Natural killer cell (primary cell): ENCODE measurements around the gene MRPS33. TPM values are rescaled to one million over a fixed set of nuclear protein-coding genes. Genes with fewer than 3 reads are reported as not detected.

ENCODE experiments used
- ATAC-seq, 3 donors: fragments of 150-1000 bp in 2 of 3; fragments of 200-7000 bp in 1 of 3; cut with Tn5 transposase; 1 replicate in 1 of 3; 2 replicates in 2 of 3; pipeline ENCODE4 v1.10.0; 2021; ENCODE audit warnings: mild to moderate bottlenecking in 2 of 3, moderate library complexity in 2 of 3
- DNase-seq, 2 donors: peaks; one replicate each; pipeline versions ENCODE4 v3.0.0 to v3.0.0-alpha.2; 2013 to 2021; ENCODE audit warnings: mixed read lengths in 1 of 2
- H3K27ac ChIP-seq: one replicate; pipeline ENCODE4 v1.5.1; 2013; ENCODE audit warnings: mild to moderate bottlenecking, low read length
- H3K27me3 ChIP-seq: one replicate; pipeline ENCODE4 v1.6.1; 2013; ENCODE audit warnings: low read length; ENCODE audit not compliant: control insufficient read depth, insufficient read depth
- H3K36me3 ChIP-seq: one replicate; pipeline ENCODE4 v1.6.1; 2013; ENCODE audit warnings: low read length; ENCODE audit not compliant: control insufficient read depth, insufficient read depth
- H3K4me1 ChIP-seq: one replicate; pipeline ENCODE4 v1.6.1; 2013; ENCODE audit warnings: low read length; ENCODE audit not compliant: control insufficient read depth, insufficient read depth
- H3K4me3 ChIP-seq: one replicate; pipeline ENCODE4 v1.5.1; 2013; ENCODE audit warnings: low read length
- H3K9me3 ChIP-seq: one replicate; pipeline ENCODE4 v1.6.1; 2013; ENCODE audit warnings: low read length; ENCODE audit not compliant: control insufficient read depth, insufficient read depth
- H3K27ac Mint-ChIP-seq, 2 donors: one replicate each; pipeline ENCODE4 v1.8.0; 2022; ENCODE audit warnings: mild to moderate bottlenecking in 2 of 2, mixed read lengths in 2 of 2, moderate library complexity in 1 of 2
- H3K27me3 Mint-ChIP-seq, 2 donors: one replicate each; pipeline ENCODE4 v1.8.0; 2022; ENCODE audit warnings: low read depth in 2 of 2, mixed read lengths in 2 of 2
- H3K36me3 Mint-ChIP-seq: one replicate; pipeline ENCODE4 v1.8.0; 2022; ENCODE audit warnings: mixed read lengths
- H3K4me1 Mint-ChIP-seq, 2 donors: one replicate each; pipeline ENCODE4 v1.8.0; 2022; ENCODE audit warnings: mixed read lengths in 2 of 2
- H3K4me3 Mint-ChIP-seq: one replicate; pipeline ENCODE4 v1.8.0; 2022; ENCODE audit warnings: mild to moderate bottlenecking, moderate library complexity, mixed read lengths
- H3K9me3 Mint-ChIP-seq, 2 donors: one replicate each; pipeline ENCODE4 v1.8.0; 2022; ENCODE audit warnings: mixed read lengths in 2 of 2
- CTCF ChIP-seq: fragments of 200-600 bp; IDR thresholded peaks from one replicate; pipeline ENCODE4 v1.8.0; 2022; ENCODE audit warnings: antibody characterized with exemption
- WGBS: methylation state at CpG from one replicate; pipeline ENCODE4 v1.1.7; 2013; ENCODE audit warnings: missing lambda C conversion rate; ENCODE audit not compliant: insufficient coverage; 5-methylcytosine and 5-hydroxymethylcytosine counted together
- intact Hi-C: fragments of 100-400 bp; cut with micrococcal nuclease; formaldehyde crosslinking; loops from one replicate; pipeline ENCODE4 v1.14.2; 2022
- total RNA-seq, 4 donors: library from RNA; stranded (reverse); fragments of 120-200 nt in 1 of 4; gene quantifications; one replicate each; pipeline versions ENCODE4 v1.2.3 to v1.2.4, GENCODE V29; 2013 to 2022

The MRPS33 gene
- total RNA-seq, 3 donors from 2014 or later (not counting 1 experiment from before 2014, with no cell fraction given) = 12.8 to 14.1 (median 13.7) TPM

- intact Hi-C loops = loop anchor here (2.0 kb wide), 1 partner anchor 59 kb away; the partner anchor contains the start of gene BRAF
- Mint-ChIP-seq H3K4me1 (peaks cover 18 to 24% of the 10 kb centered on the region in 2 donors), H3K27ac (no peak overlapping the region), H3K27me3 (no peaks in the 10 kb centered on the region), H3K9me3 (no peaks in the 10 kb centered on the region), H3K36me3 (no peaks in the 10 kb centered on the region), H3K4me3 (no peak overlapping the region)
- Histone ChIP-seq H3K27me3 (no peaks in the 10 kb centered on the region), H3K36me3 (no peaks in the 10 kb centered on the region), H3K9me3 (peaks cover 7% of the 10 kb centered on the region), H3K4me1 (peaks cover 4% of the 10 kb centered on the region), H3K27ac (no peak overlapping the region), H3K4me3 (no peak overlapping the region)
- TF ChIP-seq CTCF = peak; percentile 38
- ATAC-seq = no peak
- peak in 1 of 2 donors; percentile 33 for DNase-seq
- WGBS = 87% methylated on average over 2 of the region's 4 CpGs
Measured at GRCh38 chr7:140983802-140984201, 30.9 kb downstream of the MRPS33 start.

GRCh38 chr7:140982508-140982907 lies 32.2 kb downstream of the MRPS33 start:
- peaks cover 7% of the 10 kb centered on the region for H3K9me3 ChIP-seq
- no peak overlapping the region for H3K4me3 ChIP-seq
- intact Hi-C loops = loop anchor here (1.0 to 2.0 kb wide), 2 partner anchors 30 to 58 kb away; partner anchors contain the start of gene BRAF
- peak overlapping the region; percentile 67 to 78 for H3K27ac Mint-ChIP-seq
- peak overlapping the region; percentile 52 for H3K27ac ChIP-seq
- no peaks in the 10 kb centered on the region for H3K36me3 Mint-ChIP-seq
- TF ChIP-seq CTCF = no peak
- DNase-seq = peak in 1 of 2 donors; percentile 14
- WGBS = 0% methylated on average over 2 of the region's 2 CpGs
- peak; percentile 92 to 99 (median 94) for ATAC-seq
- no peaks in the 10 kb centered on the region for H3K9me3 Mint-ChIP-seq
- no peaks in the 10 kb centered on the region for H3K27me3 Mint-ChIP-seq
- H3K36me3 ChIP-seq = no peaks in the 10 kb centered on the region
- H3K4me3 Mint-ChIP-seq = peak overlapping the region; percentile 45
- H3K27me3 ChIP-seq = no peaks in the 10 kb centered on the region
- peaks cover 4% of the 10 kb centered on the region for H3K4me1 ChIP-seq
- peaks cover 23 to 28% of the 10 kb centered on the region in 2 donors for H3K4me1 Mint-ChIP-seq

- H3K27ac Mint-ChIP-seq = peak overlapping the region; percentile 67 to 78
- 22% methylated on average over 2 of the region's 2 CpGs for WGBS
- no peak for ATAC-seq
Measured at GRCh38 chr7:140981951-140982350, 32.8 kb downstream of the MRPS33 start.

More at GRCh38 chr7:140981951-140982350, 32.8 kb downstream of the MRPS33 start:
- H3K36me3 ChIP-seq = no peaks in the 10 kb centered on the region
- Mint-ChIP-seq H3K9me3 (no peaks in the 10 kb centered on the region), H3K4me3 (peak overlapping the region; percentile 49), H3K36me3 (no peaks in the 10 kb centered on the region), H3K4me1 (peaks cover 28 to 34% of the 10 kb centered on the region in 2 donors), H3K27me3 (no peaks in the 10 kb centered on the region)
- no peak overlapping the region for H3K27ac ChIP-seq
- H3K9me3 ChIP-seq = peaks cover 7% of the 10 kb centered on the region
- DNase-seq = no peak
- TF ChIP-seq CTCF = no peak
- intact Hi-C loops = loop anchor here (1.0 to 2.0 kb wide), 2 partner anchors 30 to 57 kb away; partner anchors contain the start of gene BRAF
- no peaks in the 10 kb centered on the region for H3K27me3 ChIP-seq
- peaks cover 4% of the 10 kb centered on the region for H3K4me1 ChIP-seq
- H3K4me3 ChIP-seq = no peak overlapping the region
